Endothelial cell (in vitro differentiated cells): ENCODE measurements around the gene LEF1. TPM values are rescaled to one million over a fixed set of nuclear protein-coding genes. Genes with fewer than 3 reads are reported as not detected.

Experiments
- total RNA-seq: library from RNA; stranded (reverse); fragmentation: NEBNext Ultra II Directional; extraction: Animal tissue kit (Norgen Biotek cat#: 25700); gene quantifications from one replicate; pipeline ENCODE4 v1.2.1, GENCODE V29; 2021; ENCODE audit not compliant: unreplicated experiment

The LEF1 gene
- total RNA-seq, 1 donor from 2014 or later, result 15.9 TPM

Other genes with a start within 250 kb of the LEF1 start
- 3.1 TPM for gene CYP2U1, start 237.4 kb downstream of the LEF1 start, total RNA-seq
- 26.6 TPM for gene HADH, start 179.0 kb downstream of the LEF1 start, total RNA-seq